Thoracic aorta (tissue), 2 donors: ENCODE measurements around the gene PARD6B. TPM values are rescaled to one million over a fixed set of nuclear protein-coding genes. Genes with fewer than 3 reads are reported as not detected.

Experiments
- ATAC-seq: fragments of 150-250 bp; one replicate; pipeline ENCODE4 v1.8.0; 2017; ENCODE audit warnings: low read depth; ENCODE audit not compliant: insufficient number of reproducible peaks, low FRiP score
- DNase-seq: peaks from one replicate; pipeline ENCODE4 v3.0.0-alpha.2; 2020; ENCODE audit warnings: low spot score
- H3K27ac ChIP-seq, 2 donors: fragments of 200-600 bp; sonication (generic); 1 replicate in 1 of 2; 2 replicates in 1 of 2; pipeline ENCODE4 v1.5.1; 2016; ENCODE audit warnings: mild to moderate bottlenecking in 2 of 2, moderate library complexity in 2 of 2
- H3K27me3 ChIP-seq: fragments of 200-600 bp; sonication (generic); replicated peaks from 2 replicates; pipeline ENCODE4 v1.6.0; 2016; ENCODE audit warnings: mild to moderate bottlenecking; ENCODE audit not compliant: insufficient read depth
- H3K36me3 ChIP-seq: fragments of 200-600 bp; sonication (generic); one replicate; pipeline ENCODE4 v1.5.1; 2016
- H3K4me1 ChIP-seq, 2 donors: fragments of 200-600 bp; sonication (generic); 1 replicate in 1 of 2; 2 replicates in 1 of 2; pipeline versions ENCODE4 v1.5.1 to v1.6.0; 2016; ENCODE audit warnings: low read depth in 2 of 2, mild to moderate bottlenecking in 1 of 2; ENCODE audit not compliant: control insufficient read depth in 1 of 2
- H3K4me3 ChIP-seq: fragments of 200-600 bp; sonication (generic); 2 replicates; pipeline ENCODE4 v1.5.1; 2016; ENCODE audit warnings: mild to moderate bottlenecking
- H3K9me3 ChIP-seq: fragments of 200-600 bp; sonication (generic); 2 replicates; pipeline ENCODE4 v1.5.1; 2016
- total RNA-seq, 2 donors: library from RNA; depleted of rRNA; stranded (reverse); fragments of >200 nt; gene quantifications; one replicate each; pipeline versions ENCODE4 v1.1.0 to v1.2.3, GENCODE V29; 2016
- TF ChIP-seq, protein P1 (sequence below): fragments of 200-600 bp; sonication (generic); IDR thresholded peaks from one replicate; pipeline ENCODE4 v1.5.1; 2019; ENCODE audit warnings: antibody characterized with exemption

Gene PARD6B
- total RNA-seq, 2 donors from 2014 or later: 2.8 to 10.7 TPM

DNA sequence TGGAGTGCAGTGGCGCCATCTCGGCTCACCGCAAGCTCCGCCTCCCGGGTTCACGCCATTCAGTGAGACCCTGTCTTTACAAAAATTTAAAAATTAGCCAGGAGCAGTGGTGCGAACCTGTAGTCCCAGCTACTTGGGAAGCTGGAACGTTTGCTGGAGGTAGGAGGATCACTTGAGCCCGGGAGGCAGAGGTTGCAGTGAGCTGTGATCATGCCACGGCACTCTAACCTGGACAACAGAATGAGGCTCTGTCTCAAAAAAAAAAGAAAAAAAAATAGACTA is 5.7 kb upstream of the PARD6B start:
- ATAC-seq (no peak), DNase-seq (no peak)
- H3K27me3 ChIP-seq: no peaks in the 10 kb centered on the region
- no peaks in the 10 kb centered on the region for H3K9me3 ChIP-seq
- H3K4me1 ChIP-seq: peaks cover 18 to 49% of the 10 kb centered on the region in 2 donors
- TF ChIP-seq, protein P1, sequence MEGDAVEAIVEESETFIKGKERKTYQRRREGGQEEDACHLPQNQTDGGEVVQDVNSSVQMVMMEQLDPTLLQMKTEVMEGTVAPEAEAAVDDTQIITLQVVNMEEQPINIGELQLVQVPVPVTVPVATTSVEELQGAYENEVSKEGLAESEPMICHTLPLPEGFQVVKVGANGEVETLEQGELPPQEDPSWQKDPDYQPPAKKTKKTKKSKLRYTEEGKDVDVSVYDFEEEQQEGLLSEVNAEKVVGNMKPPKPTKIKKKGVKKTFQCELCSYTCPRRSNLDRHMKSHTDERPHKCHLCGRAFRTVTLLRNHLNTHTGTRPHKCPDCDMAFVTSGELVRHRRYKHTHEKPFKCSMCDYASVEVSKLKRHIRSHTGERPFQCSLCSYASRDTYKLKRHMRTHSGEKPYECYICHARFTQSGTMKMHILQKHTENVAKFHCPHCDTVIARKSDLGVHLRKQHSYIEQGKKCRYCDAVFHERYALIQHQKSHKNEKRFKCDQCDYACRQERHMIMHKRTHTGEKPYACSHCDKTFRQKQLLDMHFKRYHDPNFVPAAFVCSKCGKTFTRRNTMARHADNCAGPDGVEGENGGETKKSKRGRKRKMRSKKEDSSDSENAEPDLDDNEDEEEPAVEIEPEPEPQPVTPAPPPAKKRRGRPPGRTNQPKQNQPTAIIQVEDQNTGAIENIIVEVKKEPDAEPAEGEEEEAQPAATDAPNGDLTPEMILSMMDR: no peak
- no peak overlapping the region for H3K4me3 ChIP-seq
- H3K36me3 ChIP-seq: no peaks in the 10 kb centered on the region
- peak overlapping the region; percentile 64 to 79 for H3K27ac ChIP-seq

DNA sequence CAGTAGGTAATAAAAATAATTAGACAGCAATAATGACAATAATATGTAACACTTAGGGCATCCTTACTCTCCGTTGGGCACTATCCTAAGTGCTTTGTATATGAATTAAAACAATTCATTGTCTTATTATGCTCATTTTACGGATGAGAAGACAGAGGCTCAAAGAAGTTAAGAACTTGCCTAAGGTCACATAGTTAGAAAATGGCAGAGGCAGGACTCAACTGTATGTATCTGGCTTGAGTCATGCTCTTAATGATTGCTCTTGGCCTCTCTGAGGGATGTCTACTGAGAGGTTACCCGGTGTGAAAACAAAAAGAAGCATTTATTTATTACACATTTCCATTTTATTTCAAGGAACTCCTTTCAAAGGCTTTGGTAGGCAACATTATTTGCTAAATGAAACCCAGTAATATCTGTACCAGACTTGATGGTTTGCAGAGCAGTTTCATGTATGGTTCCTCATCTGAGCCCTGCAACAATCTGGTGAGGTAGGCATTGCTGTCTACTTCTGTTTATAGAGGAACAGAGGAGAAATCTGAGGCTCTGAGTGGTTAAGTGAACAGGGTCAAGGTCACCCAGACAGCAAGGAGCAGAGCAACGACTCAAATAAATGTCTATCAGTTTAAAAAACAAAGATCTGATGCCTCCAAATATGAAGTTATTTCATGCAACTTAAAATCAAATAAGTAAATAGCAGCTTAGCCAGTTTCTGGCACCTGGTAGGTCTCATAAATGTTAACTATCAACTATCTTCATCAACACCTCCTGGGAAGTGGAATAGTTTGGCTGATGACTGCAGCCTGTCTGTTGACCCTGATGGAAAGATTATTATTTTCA is 4.2 kb upstream of the PARD6B start:
- Histone ChIP-seq H3K4me3 (no peak overlapping the region), H3K9me3 (no peaks in the 10 kb centered on the region), H3K4me1 (peaks cover 21 to 50% of the 10 kb centered on the region in 2 donors), H3K36me3 (no peaks in the 10 kb centered on the region), H3K27me3 (no peaks in the 10 kb centered on the region), H3K27ac (no peak overlapping the region)
- no peak for DNase-seq
- no peak for ATAC-seq
- TF ChIP-seq, protein P1: no peak

DNA sequence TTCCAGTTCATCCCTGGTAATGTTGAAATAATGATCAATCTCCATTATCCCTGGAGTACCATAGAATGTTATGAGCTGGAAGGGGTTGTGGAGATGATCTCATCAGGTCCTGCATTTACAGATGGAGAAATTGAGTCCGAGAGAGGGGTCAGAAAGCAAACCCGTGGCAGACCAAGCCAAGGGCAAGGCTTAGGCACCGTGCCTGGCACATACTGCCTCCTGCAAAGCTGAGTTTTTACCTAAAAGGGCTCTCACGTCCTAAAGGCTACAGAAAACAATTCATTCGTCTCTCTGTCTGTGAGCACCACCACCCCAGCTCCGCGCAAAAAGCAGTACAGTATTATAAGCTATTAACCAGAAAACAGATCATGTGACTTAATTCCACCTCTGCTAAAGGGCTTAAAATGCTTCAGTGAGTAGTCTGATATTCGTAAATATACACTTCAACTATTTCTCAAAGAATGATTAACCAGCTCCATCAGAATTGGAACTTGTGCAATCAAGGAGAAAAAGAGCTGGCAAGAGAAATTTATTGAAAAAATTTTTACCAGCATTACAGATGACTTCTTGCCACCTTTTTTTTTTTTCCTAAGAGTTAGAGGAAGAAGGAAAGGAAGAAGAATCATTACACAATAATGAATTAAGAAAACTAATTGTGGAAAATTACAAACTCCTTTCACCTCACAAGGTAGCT is 3.4 kb upstream of the PARD6B start:
- no peak for ATAC-seq
- peaks cover 22 to 50% of the 10 kb centered on the region in 2 donors for H3K4me1 ChIP-seq
- no peaks in the 10 kb centered on the region for H3K9me3 ChIP-seq
- no peaks in the 10 kb centered on the region for H3K36me3 ChIP-seq
- no peak overlapping the region for H3K27ac ChIP-seq
- no peak overlapping the region for H3K4me3 ChIP-seq
- no peaks in the 10 kb centered on the region for H3K27me3 ChIP-seq
- DNase-seq: no peak
- TF ChIP-seq, protein P1: no peak

DNA sequence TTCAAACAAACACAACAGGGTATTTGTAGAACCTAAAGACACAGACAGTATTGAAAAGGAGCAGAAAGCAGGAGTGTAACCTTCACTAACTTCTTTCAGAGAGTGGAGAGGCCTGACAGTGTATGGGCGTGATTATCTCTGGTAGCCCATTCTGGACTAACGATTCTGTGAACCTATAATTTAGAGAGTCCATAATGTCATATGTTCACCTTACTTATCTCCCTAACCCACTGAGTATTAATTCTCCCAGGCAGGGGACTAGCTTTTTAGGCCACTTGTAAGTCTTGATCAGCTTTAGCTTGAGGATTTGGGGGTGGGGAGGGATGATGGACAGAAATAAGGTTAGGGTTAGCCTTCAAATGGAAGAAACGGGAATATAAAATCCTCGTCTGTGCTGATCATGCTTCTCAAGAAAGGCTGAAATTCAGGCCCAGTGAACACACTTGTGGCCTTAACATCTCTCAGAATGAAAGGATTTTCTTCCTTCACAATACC is 2.8 kb upstream of the PARD6B start:
- H3K36me3 ChIP-seq: no peaks in the 10 kb centered on the region
- peaks cover 22 to 47% of the 10 kb centered on the region in 2 donors for H3K4me1 ChIP-seq
- H3K4me3 ChIP-seq: no peak overlapping the region
- H3K27ac ChIP-seq: no peak overlapping the region
- no peak for DNase-seq
- ATAC-seq: no peak
- TF ChIP-seq, protein P1: no peak
- H3K9me3 ChIP-seq: no peaks in the 10 kb centered on the region
- no peaks in the 10 kb centered on the region for H3K27me3 ChIP-seq
